Measurements from ENCODE around the gene NXN. TPM values are rescaled to one million over a fixed set of nuclear protein-coding genes. Genes with fewer than 3 reads are reported as not detected.

The NXN gene
- total and polyA plus RNA-seq, 2 donors (not counting 1 experiment from before 2014, with no cell fraction given) = 0.04 to 0.17 TPM

DNA sequence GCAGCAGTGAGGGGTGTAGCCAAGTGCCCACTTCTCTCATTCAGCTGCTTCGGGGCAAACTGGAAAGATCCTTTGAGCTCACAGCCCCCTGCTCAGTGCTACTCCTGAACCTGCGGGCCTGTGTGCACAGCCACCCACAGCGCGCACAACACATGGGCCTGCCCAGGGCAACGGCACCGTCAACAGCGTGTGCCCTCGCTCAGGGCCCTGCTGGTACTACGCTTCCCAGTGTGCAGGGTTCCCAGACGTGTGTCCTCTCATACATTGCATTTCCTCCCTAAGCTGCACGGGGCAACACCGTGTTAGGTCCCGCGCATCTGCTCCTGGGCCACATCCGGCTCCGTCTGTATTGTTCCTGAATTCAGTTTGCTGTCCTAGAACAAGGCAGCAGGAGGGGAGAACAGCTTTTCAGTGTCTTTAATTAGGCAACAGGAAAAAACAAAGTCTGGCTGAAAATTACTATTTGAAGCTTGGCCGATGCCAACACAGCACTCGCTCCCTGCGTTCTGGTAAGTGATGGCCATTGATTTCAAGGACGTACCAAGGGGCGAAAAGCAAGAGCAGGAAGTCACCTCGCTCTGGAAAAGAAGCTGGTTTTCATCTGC is 182.2 kb downstream of the NXN start:
- H3K4me3 ChIP-seq (ENCODE audit: control extremely low read depth in 1 of 5, extremely low read depth in 1 of 5, insufficient read depth in 1 of 5, low read depth in 2 of 5, low read length in 4 of 5) = no peak overlapping the region
- no peak for ATAC-seq (ENCODE audit: low read depth)
- H3K27me3 ChIP-seq (replicated peaks in 1 of 4; ENCODE audit: control extremely low read depth in 1 of 4, control insufficient read depth in 3 of 4, insufficient read depth in 4 of 4, low read length in 3 of 4) = no peaks in the 10 kb centered on the region
- TF ChIP-seq, protein P1, sequence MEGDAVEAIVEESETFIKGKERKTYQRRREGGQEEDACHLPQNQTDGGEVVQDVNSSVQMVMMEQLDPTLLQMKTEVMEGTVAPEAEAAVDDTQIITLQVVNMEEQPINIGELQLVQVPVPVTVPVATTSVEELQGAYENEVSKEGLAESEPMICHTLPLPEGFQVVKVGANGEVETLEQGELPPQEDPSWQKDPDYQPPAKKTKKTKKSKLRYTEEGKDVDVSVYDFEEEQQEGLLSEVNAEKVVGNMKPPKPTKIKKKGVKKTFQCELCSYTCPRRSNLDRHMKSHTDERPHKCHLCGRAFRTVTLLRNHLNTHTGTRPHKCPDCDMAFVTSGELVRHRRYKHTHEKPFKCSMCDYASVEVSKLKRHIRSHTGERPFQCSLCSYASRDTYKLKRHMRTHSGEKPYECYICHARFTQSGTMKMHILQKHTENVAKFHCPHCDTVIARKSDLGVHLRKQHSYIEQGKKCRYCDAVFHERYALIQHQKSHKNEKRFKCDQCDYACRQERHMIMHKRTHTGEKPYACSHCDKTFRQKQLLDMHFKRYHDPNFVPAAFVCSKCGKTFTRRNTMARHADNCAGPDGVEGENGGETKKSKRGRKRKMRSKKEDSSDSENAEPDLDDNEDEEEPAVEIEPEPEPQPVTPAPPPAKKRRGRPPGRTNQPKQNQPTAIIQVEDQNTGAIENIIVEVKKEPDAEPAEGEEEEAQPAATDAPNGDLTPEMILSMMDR (IDR thresholded peaks at IDR 0.05) = no peak
- TF ChIP-seq EZH2 (IDR thresholded peaks at IDR 0.05; ENCODE audit: borderline replicate concordance, insufficient read depth, low read depth, low read length, poor library complexity, severe bottlenecking) = no peak
- H4K20me1 ChIP-seq (ENCODE audit: control insufficient read depth, insufficient read depth, low read length, poor library complexity, severe bottlenecking) = no peaks in the 10 kb centered on the region
- H3K27me3 Mint-ChIP-seq = no peaks in the 10 kb centered on the region
- H3K4me2 ChIP-seq (replicated peaks; ENCODE audit: low read depth, low read length, poor library complexity, severe bottlenecking) = no peak overlapping the region
- no peak overlapping the region for H3K9ac ChIP-seq (ENCODE audit: low read length)
- H2AFZ ChIP-seq (ENCODE audit: insufficient read depth, low read depth, low read length, poor library complexity, severe bottlenecking) = no peak overlapping the region
- no peak overlapping the region for H3K27ac Mint-ChIP-seq
- ChIA-PET CTCF (interaction anchor here (0.9 to 1.3 kb wide), 3 partner anchors 183 to 259 kb away, joined by 3 to 7 read pairs (median 4); partner anchors contain the start of gene TIMM22), POLR2A (no interaction called here)
- DNase-seq = no peak
- H3K9me3 Mint-ChIP-seq (ENCODE audit: insufficient read depth) = no peaks in the 10 kb centered on the region
- H3K9me3 ChIP-seq (ENCODE audit: control extremely low read depth in 1 of 3, control insufficient read depth in 2 of 3, insufficient read depth in 1 of 3, low read length in 2 of 3) = no peaks in the 10 kb centered on the region
- H3K36me3 ChIP-seq (replicated peaks in 1 of 2; ENCODE audit: control extremely low read depth in 1 of 2, control insufficient read depth in 1 of 2, extremely low read depth in 1 of 2, insufficient read depth in 2 of 2, low read length in 1 of 2) = peaks cover 3 to 5% of the 10 kb centered on the region in 2 experiments
- 92% methylated on average over 22 of the region's 22 CpGs for WGBS (ENCODE audit: insufficient coverage)
- H3K79me2 ChIP-seq (ENCODE audit: control insufficient read depth, insufficient read depth, low read length) = no peaks in the 10 kb centered on the region
- H3K27ac ChIP-seq (ENCODE audit: low read length in 2 of 2) = no peak overlapping the region
- H3K4me1 ChIP-seq (ENCODE audit: control insufficient read depth in 2 of 2, insufficient read depth in 2 of 2, low read length in 2 of 2) = peaks cover 0 to 8% of the 10 kb centered on the region in 2 donors
- H3K4me1 Mint-ChIP-seq = peaks cover 5% of the 10 kb centered on the region
- intact Hi-C loops (cut with micrococcal nuclease) = no loop called here
- no peak overlapping the region for H3K4me3 Mint-ChIP-seq

DNA sequence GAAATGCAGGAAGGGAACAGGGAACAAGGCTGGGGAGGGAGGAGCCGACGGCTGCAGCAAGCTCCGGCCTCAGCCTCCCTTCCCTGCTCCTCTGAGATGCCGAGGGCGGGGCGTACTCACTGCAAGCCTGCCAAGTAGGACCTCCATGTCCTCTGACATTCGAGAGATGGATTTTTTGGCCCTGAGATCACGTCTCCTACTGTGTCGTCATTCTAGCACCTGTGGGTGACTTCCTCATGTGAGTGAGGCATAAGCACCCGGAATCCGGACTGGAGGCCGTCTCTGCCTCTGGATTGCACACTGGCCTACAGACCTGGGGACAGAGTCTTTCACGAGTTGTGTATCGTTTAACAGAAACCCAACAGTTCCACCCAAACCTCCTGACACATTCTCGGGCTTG is 183.0 kb downstream of the NXN start:
- no peaks in the 10 kb centered on the region for H3K27me3 ChIP-seq (replicated peaks in 1 of 4; ENCODE audit: control extremely low read depth in 1 of 4, control insufficient read depth in 3 of 4, insufficient read depth in 4 of 4, low read length in 3 of 4)
- H3K36me3 ChIP-seq (replicated peaks in 1 of 2; ENCODE audit: control extremely low read depth in 1 of 2, control insufficient read depth in 1 of 2, extremely low read depth in 1 of 2, insufficient read depth in 2 of 2, low read length in 1 of 2) = peaks cover 4 to 12% of the 10 kb centered on the region in 2 experiments
- H3K79me2 ChIP-seq (ENCODE audit: control insufficient read depth, insufficient read depth, low read length) = no peaks in the 10 kb centered on the region
- TF ChIP-seq, protein P1 (IDR thresholded peaks at IDR 0.05) = no peak
- no peak for TF ChIP-seq EZH2 (IDR thresholded peaks at IDR 0.05; ENCODE audit: borderline replicate concordance, insufficient read depth, low read depth, low read length, poor library complexity, severe bottlenecking)
- DNase-seq = no peak
- H3K9ac ChIP-seq (ENCODE audit: low read length) = no peak overlapping the region
- no peaks in the 10 kb centered on the region for H3K9me3 ChIP-seq (ENCODE audit: control extremely low read depth in 1 of 3, control insufficient read depth in 2 of 3, insufficient read depth in 1 of 3, low read length in 2 of 3)
- intact Hi-C loops (cut with micrococcal nuclease) = no loop called here
- Mint-ChIP-seq H3K4me3 (no peak overlapping the region), H3K4me1 (peaks cover 5% of the 10 kb centered on the region), H3K27me3 (no peaks in the 10 kb centered on the region), H3K9me3 (ENCODE audit: insufficient read depth) (no peaks in the 10 kb centered on the region), H3K27ac (no peak overlapping the region)
- POLR2A ChIA-PET = no interaction called here
- H3K27ac ChIP-seq (ENCODE audit: low read length in 2 of 2) = no peak overlapping the region
- WGBS (ENCODE audit: insufficient coverage) = 96% methylated on average over 13 of the region's 15 CpGs
- H3K4me3 ChIP-seq (ENCODE audit: control extremely low read depth in 1 of 5, extremely low read depth in 1 of 5, insufficient read depth in 1 of 5, low read depth in 2 of 5, low read length in 4 of 5) = no peak overlapping the region
- peaks cover 0 to 8% of the 10 kb centered on the region in 2 donors for H3K4me1 ChIP-seq (ENCODE audit: control insufficient read depth in 2 of 2, insufficient read depth in 2 of 2, low read length in 2 of 2)
- no peak for ATAC-seq (ENCODE audit: low read depth)
- CTCF ChIA-PET = interaction anchor here (1.3 to 3.9 kb wide), 5 partner anchors 65 to 260 kb away, joined by 3 to 17 read pairs (median 5); partner anchors contain the start of genes NXN and TIMM22
- no peak overlapping the region for H3K4me2 ChIP-seq (replicated peaks; ENCODE audit: low read depth, low read length, poor library complexity, severe bottlenecking)
- no peak overlapping the region for H2AFZ ChIP-seq (ENCODE audit: insufficient read depth, low read depth, low read length, poor library complexity, severe bottlenecking)
- H4K20me1 ChIP-seq (ENCODE audit: control insufficient read depth, insufficient read depth, low read length, poor library complexity, severe bottlenecking) = no peaks in the 10 kb centered on the region

All from B cell (primary cell).